Endothelial cell of umbilical vein (primary cell): ENCODE measurements around the gene SOX9. TPM values are rescaled to one million over a fixed set of nuclear protein-coding genes. Genes with fewer than 3 reads are reported as not detected.
A peak's percentile ranks its signal among the peaks of the same experiment; 100 is the strongest.

Experiments
- BruUV-seq: library from RNA; stranded (reverse); fragments of 400-500 nt; replicated peaks from 2 replicates; lab custom pipeline; 2021; lab: Mats Ljungman, UMichigan
- CTCF ChIA-PET: fragments of 300-600, 350-600 bp; sonication (Branson Sonifier 250); formaldehyde crosslinking; loops from one replicate; lab custom pipeline; 2021; ENCODE audit warnings: antibody characterized with exemption, inconsistent platforms; lab: Charles Lee
- POLR2A ChIA-PET: fragments of 300-600, 350-600 bp; sonication (Branson Sonifier 250); formaldehyde crosslinking; loops from one replicate; lab custom pipeline; 2021; ENCODE audit warnings: antibody characterized with exemption, inconsistent platforms; lab: Charles Lee
- DNase-seq: peaks from one replicate; pipeline ENCODE4 v3.0.0-alpha.2; 2011; ENCODE audit warnings: low read depth, low spot score
- FAIRE-seq: peaks from 2 replicates; lab custom pipeline; 2011; peaks lifted over from hg19 to GRCh38; lab: Jason Lieb, UNC
- H2AFZ ChIP-seq: 2 replicates; pipeline ENCODE4 v1.6.0; 2012; ENCODE audit warnings: low read depth, low read length, control low read depth, inconsistent platforms
- H3K27ac ChIP-seq: 2 replicates; pipeline ENCODE4 v1.5.1; 2011; ENCODE audit warnings: low read depth, mild to moderate bottlenecking, control low read depth, low read length, moderate library complexity; ENCODE audit not compliant: insufficient read depth
- H3K27me3 ChIP-seq, 2 experiments: 2 replicates each; pipeline versions ENCODE4 v1.6.0 to v1.6.1; 2011; ENCODE audit warnings: low read length in 2 of 2, mixed read lengths in 1 of 2; ENCODE audit not compliant: control insufficient read depth in 2 of 2, insufficient read depth in 2 of 2
- H3K36me3 ChIP-seq, 2 experiments: 2 replicates in 1 of 2; 3 replicates in 1 of 2; pipeline ENCODE4 v1.5.1; 2011; ENCODE audit warnings: low read length in 2 of 2, mild to moderate bottlenecking in 1 of 2, moderate library complexity in 1 of 2; ENCODE audit not compliant: control insufficient read depth in 2 of 2, insufficient read depth in 2 of 2; ENCODE audit errors: extremely low read depth in 1 of 2
- H3K4me1 ChIP-seq: 3 replicates; pipeline ENCODE4 v1.5.1; 2011; ENCODE audit warnings: mild to moderate bottlenecking, low read length; ENCODE audit not compliant: control insufficient read depth, insufficient read depth; ENCODE audit errors: extremely low read depth
- H3K4me2 ChIP-seq: 2 replicates; pipeline ENCODE4 v1.6.1; 2011; ENCODE audit warnings: low read length, control low read depth, mixed read lengths; ENCODE audit not compliant: insufficient read depth
- H3K4me3 ChIP-seq, 3 experiments: fragments of 200-600 bp in 1 of 3; sonication (generic), shearing (Covaris generic) in 1 of 3; replicated peaks in 1 of 3; 2 replicates each; pipeline ENCODE4 v1.5.1; 2011 to 2016; ENCODE audit warnings: control low read depth in 3 of 3, low read length in 3 of 3, mild to moderate bottlenecking in 2 of 3, inconsistent platforms in 1 of 3, low read depth in 1 of 3, moderate library complexity in 1 of 3; ENCODE audit not compliant: insufficient read depth in 1 of 3
- H3K79me2 ChIP-seq: 2 replicates; pipeline ENCODE4 v1.6.0; 2012; ENCODE audit warnings: low read length, inconsistent platforms; ENCODE audit not compliant: control insufficient read depth, insufficient read depth
- H3K9ac ChIP-seq: replicated peaks from 2 replicates; pipeline ENCODE3; 2011; ENCODE audit warnings: low read length, control low read depth; ENCODE audit not compliant: insufficient read depth; ENCODE audit errors: extremely low read depth
- H3K9me1 ChIP-seq: replicated peaks from 3 replicates; pipeline ENCODE4 v1.6.0; 2011; ENCODE audit warnings: mild to moderate bottlenecking, low read length; ENCODE audit not compliant: control insufficient read depth, insufficient read depth; ENCODE audit errors: extremely low read depth
- H3K9me3 ChIP-seq: replicated peaks from 2 replicates; pipeline ENCODE4 v1.5.1; 2012; ENCODE audit warnings: low read length, inconsistent platforms; ENCODE audit not compliant: control insufficient read depth, insufficient read depth
- H4K20me1 ChIP-seq: replicated peaks from 2 replicates; pipeline ENCODE3; 2011; ENCODE audit warnings: mild to moderate bottlenecking, low read length; ENCODE audit not compliant: control insufficient read depth, insufficient read depth; ENCODE audit errors: extremely low read depth
- EZH2 ChIP-seq: IDR thresholded peaks from 2 replicates; pipeline ENCODE4 v1.6.1; 2012; ENCODE audit warnings: borderline replicate concordance, low read depth, mild to moderate bottlenecking, moderate library complexity, low read length, inconsistent platforms; ENCODE audit not compliant: severe bottlenecking
- FOS ChIP-seq: IDR thresholded peaks from 2 replicates; pipeline ENCODE4 v1.6.1; 2011; ENCODE audit warnings: mild to moderate bottlenecking, low read length, moderate library complexity, borderline replicate concordance; ENCODE audit not compliant: insufficient read depth
- POLR2AphosphoS5 ChIP-seq: IDR thresholded peaks from 2 replicates; pipeline ENCODE4 v1.6.1; 2012; ENCODE audit warnings: low read depth, mild to moderate bottlenecking, control low read depth, low read length, moderate library complexity; ENCODE audit not compliant: insufficient read depth
- dilution Hi-C: fragments of 300-500 bp; cut with MboI; formaldehyde crosslinking; loops from one replicate; pipeline ENCODE4 v1.15.0; 2019; ENCODE audit warnings: low sequenced_read_pairs; ENCODE audit not compliant: extremely low pct_ligation_motif_present
- intact Hi-C: fragments of 100-400 bp; cut with micrococcal nuclease; formaldehyde crosslinking; loops from one replicate; pipeline ENCODE4 v1.10.0; 2022
- polyA plus RNA-seq, 4 experiments: library from polyadenylated mRNA; depleted of rRNA in 3 of 4; stranded (reverse) in 3 of 4; unstranded in 1 of 4; fragments of >200 nt; gene quantifications; 2 replicates each; pipeline versions ENCODE4 v1.2.1 to v1.2.3, GENCODE V29; 2011 to 2012; ENCODE audit warnings: missing spikeins in 1 of 4
- total RNA-seq: library from RNA; stranded (reverse); gene quantifications from 2 replicates; pipeline ENCODE4 v1.2.3, GENCODE V29; 2021

Gene SOX9
- total and polyA plus RNA-seq, 2 donors (not counting 3 experiments of a cell fraction or from before 2014, with no cell fraction given): not detected

GRCh38 chr17:72116661-72117521, 3.9 kb upstream of the SOX9 start:
- ChIA-PET POLR2A (no interaction called here), CTCF (no interaction called here)
- Histone ChIP-seq H3K27ac (no peak overlapping the region), H3K9me1 (no peaks in the 10 kb centered on the region), H3K27me3 (peaks cover 46 to 62% of the 10 kb centered on the region in 2 experiments), H3K4me1 (no peaks in the 10 kb centered on the region), H3K9ac (no peak overlapping the region), H3K9me3 (no peaks in the 10 kb centered on the region), H3K36me3 (no peaks in the 10 kb centered on the region), H3K4me3 (no peak overlapping the region), H4K20me1 (no peaks in the 10 kb centered on the region), H2AFZ (no peak overlapping the region), H3K79me2 (no peaks in the 10 kb centered on the region), H3K4me2 (no peak overlapping the region)
- BruUV-seq: no TSS peak
- dilution Hi-C loops (no loop called here), intact Hi-C loops (no loop called here)
- TF ChIP-seq FOS (no peak), EZH2 (peak; percentile 92)
- FAIRE-seq (no peak), DNase-seq (no peak)

GRCh38 chr17:72117535-72118334, 3.1 kb upstream of the SOX9 start:
- no TSS peak for BruUV-seq
- Histone ChIP-seq H3K9me1 (no peaks in the 10 kb centered on the region), H3K27ac (no peak overlapping the region), H3K79me2 (no peaks in the 10 kb centered on the region), H3K4me3 (no peak overlapping the region), H3K27me3 (peaks cover 50 to 67% of the 10 kb centered on the region in 2 experiments), H3K36me3 (no peaks in the 10 kb centered on the region), H2AFZ (no peak overlapping the region), H3K4me1 (no peaks in the 10 kb centered on the region), H3K9me3 (no peaks in the 10 kb centered on the region), H3K9ac (no peak overlapping the region), H4K20me1 (no peaks in the 10 kb centered on the region), H3K4me2 (no peak overlapping the region)
- TF ChIP-seq FOS (no peak), POLR2AphosphoS5 (no peak), EZH2 (peak; percentile 22)
- intact Hi-C loops: loop anchor here (1.0 kb wide), 1 partner anchor 1481 kb away; no protein-coding TSS in a partner anchor
- CTCF ChIA-PET: no interaction called here
- FAIRE-seq (no peak), DNase-seq (no peak)
- POLR2A ChIA-PET: no interaction called here
- dilution Hi-C loops: no loop called here
